Trophoblast cell (in vitro differentiated cells and primary cell): ENCODE results near the gene LRRC74A.
A peak's percentile ranks its signal among the peaks of the same experiment; 100 is the strongest.

ENCODE experiments used
- DNase-seq, 2 donors: peaks; one replicate each; pipeline ENCODE4 v3.0.0-alpha.2; 2016
- H2AFZ ChIP-seq: 2 replicates; pipeline ENCODE4 v1.6.1; 2013; ENCODE audit warnings: low read length, moderate library complexity, mild to moderate bottlenecking; ENCODE audit not compliant: insufficient read depth, poor library complexity
- H2AK5ac ChIP-seq: 2 replicates; pipeline ENCODE4 v1.6.1; 2013; ENCODE audit warnings: mild to moderate bottlenecking, low read length
- H2BK120ac ChIP-seq: 2 replicates; pipeline ENCODE4 v1.6.1; 2013; ENCODE audit warnings: low read length, mild to moderate bottlenecking, moderate library complexity; ENCODE audit not compliant: insufficient read depth, poor library complexity
- H2BK12ac ChIP-seq: 2 replicates; pipeline ENCODE4 v1.6.1; 2013; ENCODE audit warnings: mild to moderate bottlenecking, low read length, moderate library complexity
- H2BK5ac ChIP-seq: 2 replicates; pipeline ENCODE4 v1.6.1; 2013; ENCODE audit warnings: low read length, low read depth, moderate library complexity, mild to moderate bottlenecking; ENCODE audit not compliant: poor library complexity
- H3K14ac ChIP-seq: 2 replicates; pipeline ENCODE4 v1.6.1; 2013; ENCODE audit warnings: mild to moderate bottlenecking, low read length
- H3K18ac ChIP-seq: 2 replicates; pipeline ENCODE4 v1.6.1; 2013; ENCODE audit warnings: mild to moderate bottlenecking, low read length
- H3K23ac ChIP-seq: 2 replicates; pipeline ENCODE4 v1.6.1; 2013; ENCODE audit warnings: low read length
- H3K27ac ChIP-seq: 2 replicates; pipeline ENCODE4 v1.5.1; 2013; ENCODE audit warnings: low read depth, mild to moderate bottlenecking, inconsistent platforms, low read length, moderate library complexity
- H3K27me3 ChIP-seq: 2 replicates; pipeline ENCODE4 v1.6.1; 2013; ENCODE audit warnings: inconsistent platforms, mild to moderate bottlenecking, low read length, moderate library complexity; ENCODE audit not compliant: insufficient read depth
- H3K36me3 ChIP-seq, 2 experiments: 1 replicate in 1 of 2; 2 replicates in 1 of 2; pipeline ENCODE4 v1.6.1; 2013; ENCODE audit warnings: low read length in 2 of 2, mild to moderate bottlenecking in 2 of 2, moderate library complexity in 1 of 2; ENCODE audit not compliant: insufficient read depth in 2 of 2, control insufficient read depth in 1 of 2
- H3K4ac ChIP-seq: 2 replicates; pipeline ENCODE4 v1.6.1; 2013; ENCODE audit warnings: low read depth, mild to moderate bottlenecking, low read length, moderate library complexity
- H3K4me1 ChIP-seq, 2 experiments: 1 replicate in 1 of 2; 2 replicates in 1 of 2; pipeline ENCODE4 v1.6.1; 2013; ENCODE audit warnings: low read length in 2 of 2, mild to moderate bottlenecking in 2 of 2, moderate library complexity in 1 of 2; ENCODE audit not compliant: insufficient read depth in 2 of 2, control insufficient read depth in 1 of 2
- H3K4me2 ChIP-seq: 2 replicates; pipeline ENCODE4 v1.6.1; 2013; ENCODE audit warnings: inconsistent platforms, mild to moderate bottlenecking, low read length, moderate library complexity
- H3K4me3 ChIP-seq: 2 replicates; pipeline ENCODE4 v1.5.1; 2013; ENCODE audit warnings: mild to moderate bottlenecking, low read depth, low read length, inconsistent platforms
- H3K79me1 ChIP-seq: one replicate; pipeline ENCODE4 v1.6.1; 2013; ENCODE audit warnings: low read length
- H3K79me2 ChIP-seq: 2 replicates; pipeline ENCODE4 v1.6.1; 2013; ENCODE audit warnings: low read length, mild to moderate bottlenecking; ENCODE audit not compliant: control insufficient read depth, insufficient read depth, poor library complexity
- H3K9ac ChIP-seq: 2 replicates; pipeline ENCODE4 v1.6.1; 2013; ENCODE audit warnings: mild to moderate bottlenecking, low read length
- H3K9me3 ChIP-seq: 2 replicates; pipeline ENCODE4 v1.6.1; 2013; ENCODE audit warnings: low read depth, mild to moderate bottlenecking, control low read depth, inconsistent platforms, low read length; ENCODE audit not compliant: insufficient read depth
- H4K12ac ChIP-seq: 2 replicates; pipeline ENCODE4 v1.6.1; 2013; ENCODE audit warnings: low read depth, mild to moderate bottlenecking, low read length, moderate library complexity
- H4K8ac ChIP-seq: 2 replicates; pipeline ENCODE4 v1.6.1; 2013; ENCODE audit warnings: low read depth, mild to moderate bottlenecking, low read length, moderate library complexity
- H4K91ac ChIP-seq: one replicate; pipeline ENCODE4 v1.6.1; 2013; ENCODE audit warnings: low read depth, mild to moderate bottlenecking, low read length, moderate library complexity
- WGBS: extraction: QIAGEN DNeasy Blood & Tissue Kit; methylation state at CpG from one replicate; pipeline ENCODE4 v1.1.7; 2013; ENCODE audit warnings: missing lambda C conversion rate; ENCODE audit not compliant: insufficient read length, insufficient coverage; ENCODE audit errors: extremely low coverage; 5-methylcytosine and 5-hydroxymethylcytosine counted together

Gene LRRC74A

GRCh38 chr14:76917745-76918255, 91.6 kb downstream of the LRRC74A start:
- peak overlapping the region; percentile 99 for H3K27ac ChIP-seq
- no peaks in the 10 kb centered on the region for H3K36me3 ChIP-seq
- no peak overlapping the region for H3K23ac ChIP-seq
- peak overlapping the region; percentile 49 for H2AFZ ChIP-seq
- H2BK12ac ChIP-seq = peak overlapping the region; percentile 70
- H3K9me3 ChIP-seq = peaks cover 5% of the 10 kb centered on the region
- peak overlapping the region; percentile 74 for H3K14ac ChIP-seq
- H4K12ac ChIP-seq = no peak overlapping the region
- H4K8ac ChIP-seq = peak overlapping the region; percentile 55
- peak overlapping the region; percentile 88 for H2BK5ac ChIP-seq
- peak overlapping the region; percentile 66 for H3K18ac ChIP-seq
- peaks cover 50 to 51% of the 10 kb centered on the region in 2 experiments for H3K4me1 ChIP-seq
- peaks cover 9% of the 10 kb centered on the region for H3K79me2 ChIP-seq
- H3K4ac ChIP-seq = peak overlapping the region; percentile 77
- H2AK5ac ChIP-seq = peak overlapping the region; percentile 78
- no peak overlapping the region for H3K4me3 ChIP-seq
- no CpG with 5 or more reads among the region's 7 CpGs for WGBS
- H3K27me3 ChIP-seq = no peaks in the 10 kb centered on the region
- DNase-seq = no peak
- H3K9ac ChIP-seq = peak overlapping the region; percentile 48
- peak overlapping the region; percentile 93 for H2BK120ac ChIP-seq
- H3K4me2 ChIP-seq = peak overlapping the region; percentile 34
- peak overlapping the region; percentile 93 for H4K91ac ChIP-seq
- peaks cover 46% of the 10 kb centered on the region for H3K79me1 ChIP-seq

- peak overlapping the region; percentile 34 for H3K4me2 ChIP-seq
- H3K27me3 ChIP-seq = no peaks in the 10 kb centered on the region
- peak overlapping the region; percentile 82 for H3K18ac ChIP-seq
- H2AK5ac ChIP-seq = peak overlapping the region; percentile 78
- H2BK12ac ChIP-seq = peak overlapping the region; percentile 70
- H4K12ac ChIP-seq = no peak overlapping the region
- no peak overlapping the region for H3K4me3 ChIP-seq
- H3K4me1 ChIP-seq = peaks cover 54% of the 10 kb centered on the region in 2 experiments
- H2AFZ ChIP-seq = no peak overlapping the region
- H3K23ac ChIP-seq = peak overlapping the region; percentile 8
- no CpG with 5 or more reads among the region's 8 CpGs for WGBS
- H3K27ac ChIP-seq = peak overlapping the region; percentile 99
- H4K91ac ChIP-seq = peak overlapping the region; percentile 93
- H3K9ac ChIP-seq = peak overlapping the region; percentile 66
- H3K14ac ChIP-seq = peak overlapping the region; percentile 74
- peak; percentile 68 to 76 for DNase-seq
- H3K79me2 ChIP-seq = peaks cover 9% of the 10 kb centered on the region
- H3K9me3 ChIP-seq = peaks cover 5% of the 10 kb centered on the region
- H4K8ac ChIP-seq = peak overlapping the region; percentile 63
- H2BK120ac ChIP-seq = peak overlapping the region; percentile 93
- H2BK5ac ChIP-seq = peak overlapping the region; percentile 88
- H3K79me1 ChIP-seq = peaks cover 50% of the 10 kb centered on the region
- H3K4ac ChIP-seq = peak overlapping the region; percentile 77
- H3K36me3 ChIP-seq = no peaks in the 10 kb centered on the region
These were observed 92.1 kb downstream of the LRRC74A start for GRCh38 chr14:76918256-76918781.

- Histone ChIP-seq H3K27me3 (no peaks in the 10 kb centered on the region), H3K18ac (peak overlapping the region; percentile 82), H3K14ac (peak overlapping the region; percentile 85), H2AFZ (peak overlapping the region; percentile 32), H3K4me1 (peaks cover 52 to 53% of the 10 kb centered on the region in 2 experiments), H3K79me1 (peaks cover 47% of the 10 kb centered on the region), H3K4ac (peak overlapping the region; percentile 61), H3K9me3 (peaks cover 5% of the 10 kb centered on the region), H2BK5ac (peak overlapping the region; percentile 83), H3K4me3 (no peak overlapping the region), H4K12ac (no peak overlapping the region), H4K8ac (peak overlapping the region; percentile 74), H2BK12ac (peak overlapping the region; percentile 94), H3K4me2 (peak overlapping the region; percentile 34), H2AK5ac (peak overlapping the region; percentile 81), H3K79me2 (peaks cover 9% of the 10 kb centered on the region), H3K23ac (peak overlapping the region; percentile 8), H2BK120ac (peak overlapping the region; percentile 98), H4K91ac (peak overlapping the region; percentile 93), H3K27ac (peak overlapping the region; percentile 99), H3K9ac (peak overlapping the region; percentile 71), H3K36me3 (no peaks in the 10 kb centered on the region)
- DNase-seq = peak; percentile 95
- WGBS = no CpG with 5 or more reads among the region's 20 CpGs
These were observed 92.7 kb downstream of the LRRC74A start for GRCh38 chr14:76918782-76919394.
